ENCODE measurements around the gene ACOX3. TPM values are rescaled to one million over a fixed set of nuclear protein-coding genes. Genes with fewer than 3 reads are reported as not detected.
"Not testable (repeated sequence)": the region's sequence is repeated elsewhere in the genome, so short reads cannot be mapped to it uniquely, and the experiment has no call there.

ACOX3 gene
- polyA plus RNA-seq, 1 of the 3 experiments (the other 2 are of a cell fraction): 8.4 TPM

- H4K20me1 ChIP-seq (ENCODE audit: insufficient read depth): no peaks in the 10 kb centered on the region
- H3K4me1 ChIP-seq (ENCODE audit: control insufficient read depth in 1 of 2, insufficient read depth in 2 of 2, low read depth in 1 of 2, low read length in 1 of 2): no peaks in the 10 kb centered on the region
- H3K27me3 ChIP-seq (ENCODE audit: insufficient read depth): peaks cover 53% of the 10 kb centered on the region
- H3F3A ChIP-seq (replicated peaks; ENCODE audit: insufficient read depth): no peaks in the 10 kb centered on the region
- H2AFZ ChIP-seq (ENCODE audit: low read depth): no peak overlapping the region
- no peak overlapping the region for H3K4me3 ChIP-seq (ENCODE audit: low read depth in 2 of 2, low read length in 1 of 2)
- CTCF ChIA-PET: interaction anchor here (1.0 kb wide), 1 partner anchor 20 kb away, joined by 3 read pairs; no protein-coding TSS in a partner anchor
- H3K4me2 ChIP-seq: no peak overlapping the region
- no peaks in the 10 kb centered on the region for H3K9me2 ChIP-seq
- no peaks in the 10 kb centered on the region for H3K9me3 ChIP-seq
- no peak overlapping the region for H3K27ac ChIP-seq (ENCODE audit: low read depth in 2 of 2, low read length in 1 of 2)
- TF ChIP-seq NFIC (IDR thresholded peaks at IDR 0.05; ENCODE audit: borderline replicate concordance) (no peak), RXRA (IDR thresholded peaks at IDR 0.05; ENCODE audit: borderline replicate concordance, low read depth) (no peak), CHD2 (IDR thresholded peaks at IDR 0.05; ENCODE audit: low read length, partially characterized antibody) (no peak), SMC3 (IDR thresholded peaks at IDR 0.05; ENCODE audit: low read depth, low read length) (no peak)
- WGBS (ENCODE audit: low lambda C conversion rate): 82% methylated on average over 3 of the region's 5 CpGs
- no peak for DNase-seq
- no peak overlapping the region for H3K9ac ChIP-seq
- H3K36me3 ChIP-seq (replicated peaks in 1 of 2; ENCODE audit: control insufficient read depth in 1 of 2, insufficient read depth in 2 of 2, low read length in 1 of 2): no peaks in the 10 kb centered on the region
- POLR2A ChIA-PET: no interaction called here
- H3K79me2 ChIP-seq (ENCODE audit: insufficient read depth): no peaks in the 10 kb centered on the region
Observed at GRCh38 chr4:8488791-8489369, 48.4 kb upstream of the ACOX3 start.

DNA sequence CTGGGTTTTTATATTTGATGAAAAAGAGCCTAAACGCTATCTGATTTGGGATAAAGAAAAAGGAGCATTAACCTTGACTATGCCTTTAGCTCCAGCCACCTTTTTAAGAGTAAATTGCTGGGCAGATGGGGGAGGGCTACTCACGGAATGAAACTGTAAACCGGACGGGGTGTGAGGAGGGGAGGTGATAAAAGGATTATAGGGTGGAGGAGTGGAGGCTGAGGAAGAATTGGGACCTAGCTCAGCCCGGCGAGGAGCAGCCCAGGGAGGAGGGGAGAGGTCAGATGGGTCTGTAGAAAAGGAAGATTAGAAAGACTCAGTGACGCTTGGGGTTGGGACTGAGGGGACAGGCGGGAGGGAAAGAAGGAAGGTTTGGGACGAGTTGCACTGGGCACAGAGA lies 46.1 kb upstream of the ACOX3 start:
- H3K9ac ChIP-seq; H3K4me2 ChIP-seq; H4K20me1 ChIP-seq (ENCODE audit: insufficient read depth); DNase-seq; H3K27ac ChIP-seq (ENCODE audit: low read depth in 2 of 2, low read length in 1 of 2); CTCF ChIA-PET; H3K9me3 ChIP-seq; H3K36me3 ChIP-seq (replicated peaks in 1 of 2; ENCODE audit: control insufficient read depth in 1 of 2, insufficient read depth in 2 of 2, low read length in 1 of 2); H3F3A ChIP-seq (replicated peaks; ENCODE audit: insufficient read depth); H3K4me1 ChIP-seq (ENCODE audit: control insufficient read depth in 1 of 2, insufficient read depth in 2 of 2, low read depth in 1 of 2, low read length in 1 of 2); H3K79me2 ChIP-seq (ENCODE audit: insufficient read depth); H2AFZ ChIP-seq (ENCODE audit: low read depth); POLR2A ChIA-PET; H3K9me2 ChIP-seq; H3K4me3 ChIP-seq (ENCODE audit: low read depth in 2 of 2, low read length in 1 of 2): not testable (repeated sequence)
- 14% methylated on average over 9 of the region's 9 CpGs for WGBS (ENCODE audit: low lambda C conversion rate)
- H3K27me3 ChIP-seq (ENCODE audit: insufficient read depth): peaks cover 43% of the 10 kb centered on the region; the same call in 1 of the 2 replicates

- peaks cover 14% of the 10 kb centered on the region; the same call in 1 of the 2 replicates for H3K27me3 ChIP-seq (ENCODE audit: insufficient read depth)
- no peaks in the 10 kb centered on the region for H3K79me2 ChIP-seq (ENCODE audit: insufficient read depth)
- H3K9me3 ChIP-seq: no peaks in the 10 kb centered on the region
- 86% methylated on average over 11 of the region's 11 CpGs for WGBS (ENCODE audit: low lambda C conversion rate)
- no peaks in the 10 kb centered on the region for H4K20me1 ChIP-seq (ENCODE audit: insufficient read depth)
- no peak for DNase-seq
- no peaks in the 10 kb centered on the region for H3K9me2 ChIP-seq
- H3K4me2 ChIP-seq: no peak overlapping the region
- ChIA-PET CTCF (interaction anchor here (1.0 to 3.8 kb wide), 2 partner anchors 12 to 438 kb away, joined by 3 to 16 read pairs; no protein-coding TSS in a partner anchor), POLR2A (no interaction called here)
- H3F3A ChIP-seq (replicated peaks; ENCODE audit: insufficient read depth): no peaks in the 10 kb centered on the region
- peaks cover 0 to 6% of the 10 kb centered on the region in 2 experiments for H3K36me3 ChIP-seq (replicated peaks in 1 of 2; ENCODE audit: control insufficient read depth in 1 of 2, insufficient read depth in 2 of 2, low read length in 1 of 2)
- no peak overlapping the region for H3K27ac ChIP-seq (ENCODE audit: low read depth in 2 of 2, low read length in 1 of 2)
- no peaks in the 10 kb centered on the region for H3K4me1 ChIP-seq (ENCODE audit: control insufficient read depth in 1 of 2, insufficient read depth in 2 of 2, low read depth in 1 of 2, low read length in 1 of 2)
- no peak overlapping the region for H3K9ac ChIP-seq
- no peak overlapping the region for H3K4me3 ChIP-seq (ENCODE audit: low read depth in 2 of 2, low read length in 1 of 2)
- H2AFZ ChIP-seq (ENCODE audit: low read depth): no peak overlapping the region
- TF ChIP-seq CHD2 (IDR thresholded peaks at IDR 0.05; ENCODE audit: low read length, partially characterized antibody): no peak
- no peak for TF ChIP-seq FOXJ3 (CRISPR knock-in tag; IDR thresholded peaks at IDR 0.05)
- TF ChIP-seq, protein P1, sequence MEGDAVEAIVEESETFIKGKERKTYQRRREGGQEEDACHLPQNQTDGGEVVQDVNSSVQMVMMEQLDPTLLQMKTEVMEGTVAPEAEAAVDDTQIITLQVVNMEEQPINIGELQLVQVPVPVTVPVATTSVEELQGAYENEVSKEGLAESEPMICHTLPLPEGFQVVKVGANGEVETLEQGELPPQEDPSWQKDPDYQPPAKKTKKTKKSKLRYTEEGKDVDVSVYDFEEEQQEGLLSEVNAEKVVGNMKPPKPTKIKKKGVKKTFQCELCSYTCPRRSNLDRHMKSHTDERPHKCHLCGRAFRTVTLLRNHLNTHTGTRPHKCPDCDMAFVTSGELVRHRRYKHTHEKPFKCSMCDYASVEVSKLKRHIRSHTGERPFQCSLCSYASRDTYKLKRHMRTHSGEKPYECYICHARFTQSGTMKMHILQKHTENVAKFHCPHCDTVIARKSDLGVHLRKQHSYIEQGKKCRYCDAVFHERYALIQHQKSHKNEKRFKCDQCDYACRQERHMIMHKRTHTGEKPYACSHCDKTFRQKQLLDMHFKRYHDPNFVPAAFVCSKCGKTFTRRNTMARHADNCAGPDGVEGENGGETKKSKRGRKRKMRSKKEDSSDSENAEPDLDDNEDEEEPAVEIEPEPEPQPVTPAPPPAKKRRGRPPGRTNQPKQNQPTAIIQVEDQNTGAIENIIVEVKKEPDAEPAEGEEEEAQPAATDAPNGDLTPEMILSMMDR (IDR thresholded peaks at IDR 0.05): no peak
- TF ChIP-seq TAF1 (IDR thresholded peaks at IDR 0.05; ENCODE audit: borderline replicate concordance, low read depth, low read length): no peak
- TF ChIP-seq, protein P2, sequence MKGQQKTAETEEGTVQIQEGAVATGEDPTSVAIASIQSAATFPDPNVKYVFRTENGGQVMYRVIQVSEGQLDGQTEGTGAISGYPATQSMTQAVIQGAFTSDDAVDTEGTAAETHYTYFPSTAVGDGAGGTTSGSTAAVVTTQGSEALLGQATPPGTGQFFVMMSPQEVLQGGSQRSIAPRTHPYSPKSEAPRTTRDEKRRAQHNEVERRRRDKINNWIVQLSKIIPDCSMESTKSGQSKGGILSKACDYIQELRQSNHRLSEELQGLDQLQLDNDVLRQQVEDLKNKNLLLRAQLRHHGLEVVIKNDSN (IDR thresholded peaks at IDR 0.05; ENCODE audit: borderline replicate concordance, low read depth): no peak
- no peak for TF ChIP-seq NRF1 (IDR thresholded peaks at IDR 0.05; ENCODE audit: low read depth, low read length)
- TF ChIP-seq FOSL2 (IDR thresholded peaks at IDR 0.05; ENCODE audit: borderline replicate concordance, low read depth): no peak
- TF ChIP-seq, protein P3, sequence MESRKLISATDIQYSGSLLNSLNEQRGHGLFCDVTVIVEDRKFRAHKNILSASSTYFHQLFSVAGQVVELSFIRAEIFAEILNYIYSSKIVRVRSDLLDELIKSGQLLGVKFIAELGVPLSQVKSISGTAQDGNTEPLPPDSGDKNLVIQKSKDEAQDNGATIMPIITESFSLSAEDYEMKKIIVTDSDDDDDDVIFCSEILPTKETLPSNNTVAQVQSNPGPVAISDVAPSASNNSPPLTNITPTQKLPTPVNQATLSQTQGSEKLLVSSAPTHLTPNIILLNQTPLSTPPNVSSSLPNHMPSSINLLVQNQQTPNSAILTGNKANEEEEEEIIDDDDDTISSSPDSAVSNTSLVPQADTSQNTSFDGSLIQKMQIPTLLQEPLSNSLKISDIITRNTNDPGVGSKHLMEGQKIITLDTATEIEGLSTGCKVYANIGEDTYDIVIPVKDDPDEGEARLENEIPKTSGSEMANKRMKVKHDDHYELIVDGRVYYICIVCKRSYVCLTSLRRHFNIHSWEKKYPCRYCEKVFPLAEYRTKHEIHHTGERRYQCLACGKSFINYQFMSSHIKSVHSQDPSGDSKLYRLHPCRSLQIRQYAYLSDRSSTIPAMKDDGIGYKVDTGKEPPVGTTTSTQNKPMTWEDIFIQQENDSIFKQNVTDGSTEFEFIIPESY (IDR thresholded peaks at IDR 0.05; ENCODE audit: borderline replicate concordance, low read depth): no peak
- TF ChIP-seq YY1 (IDR thresholded peaks at IDR 0.05; ENCODE audit: low read depth): no peak
- no peak for TF ChIP-seq MAX (IDR thresholded peaks at IDR 0.05; ENCODE audit: low read depth)
- TF ChIP-seq MXI1 (IDR thresholded peaks at IDR 0.05; ENCODE audit: low read depth, low read length): no peak
Observed at GRCh38 chr4:8480221-8480620, 39.7 kb upstream of the ACOX3 start.
